Measurements from ENCODE around the gene PNCK.

The PNCK gene

GRCh38 chrX:153674219-153674851 is 722 bp upstream of the PNCK start:
- Histone ChIP-seq H4K20me1 (ENCODE audit: low read depth, low read length) (no peaks in the 10 kb centered on the region), H3K4me3 (ENCODE audit: insufficient read depth, low read length, poor library complexity, severe bottlenecking) (no peak overlapping the region), H3K27ac (ENCODE audit: low read depth, low read length) (no peak overlapping the region), H3K36me3 (ENCODE audit: low read length) (no peaks in the 10 kb centered on the region), H3K9me2 (replicated peaks; ENCODE audit: insufficient read depth, low read length) (no peaks in the 10 kb centered on the region), H3K27me3 (ENCODE audit: low read length) (no peaks in the 10 kb centered on the region), H3K9ac (ENCODE audit: low read length) (no peak overlapping the region), H3F3A (ENCODE audit: insufficient read depth) (no peaks in the 10 kb centered on the region), H3K79me2 (ENCODE audit: insufficient read depth, low read length) (no peaks in the 10 kb centered on the region), H3K4me2 (ENCODE audit: low read depth, low read length, poor library complexity, severe bottlenecking) (no peak overlapping the region), H2AFZ (ENCODE audit: low read depth, low read length, severe bottlenecking) (no peak overlapping the region), H3K9me3 (ENCODE audit: insufficient read depth, low read length) (no peaks in the 10 kb centered on the region)
- TF ChIP-seq CTCF (IDR thresholded peaks at IDR 0.05; ENCODE audit: insufficient read depth, low read length, poor library complexity, severe bottlenecking) (no peak), EZH2phosphoT487 (conservative IDR thresholded peaks at IDR 0.05; ENCODE audit: low read length) (no peak)

DNA sequence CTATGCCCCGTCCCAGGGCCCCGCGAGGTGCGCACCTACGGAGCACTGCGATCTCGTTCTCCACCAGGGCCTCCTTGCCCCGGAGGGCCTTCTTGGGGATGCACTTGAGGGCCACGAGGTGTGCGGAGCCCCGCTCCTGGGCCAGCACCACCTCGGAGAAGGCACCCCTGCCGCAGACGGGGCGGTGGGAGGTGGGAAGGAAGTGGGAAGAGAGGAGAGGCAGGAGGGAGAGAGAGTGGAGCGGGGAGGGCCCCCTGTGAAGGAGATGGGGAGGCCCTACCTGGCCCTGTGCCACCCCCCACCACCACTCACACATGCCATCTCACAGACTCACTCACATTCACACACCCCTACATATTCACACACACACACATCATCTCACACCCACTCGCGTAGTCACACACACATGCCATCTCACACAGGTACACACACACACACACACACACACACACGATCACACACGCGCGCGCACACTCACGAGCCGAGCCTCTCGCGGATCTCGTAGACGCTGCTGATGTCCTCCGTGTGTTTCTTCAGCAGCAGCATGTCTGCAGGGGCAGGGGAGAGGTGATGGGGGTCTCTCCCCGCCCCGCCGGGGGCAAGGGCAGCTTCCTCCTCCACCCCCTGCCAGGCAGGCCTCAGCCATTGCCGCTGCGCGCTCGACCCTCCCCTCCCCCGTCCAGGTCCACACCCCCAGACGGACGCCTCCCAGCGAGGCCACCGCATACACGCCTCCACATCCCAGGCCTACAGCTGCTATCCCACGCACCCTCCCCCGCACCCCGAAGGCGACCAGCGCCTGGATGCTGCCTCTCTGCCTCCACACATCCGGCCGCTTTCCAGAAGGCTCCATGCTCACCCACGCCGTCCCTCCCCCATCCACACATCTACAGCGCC is 834 bp downstream of the PNCK start:
- Histone ChIP-seq H3K4me3 (ENCODE audit: insufficient read depth, low read length, poor library complexity, severe bottlenecking) (no peak overlapping the region), H3K27ac (ENCODE audit: low read depth, low read length) (no peak overlapping the region), H3K79me2 (ENCODE audit: insufficient read depth, low read length) (no peaks in the 10 kb centered on the region), H3K9me2 (replicated peaks; ENCODE audit: insufficient read depth, low read length) (no peaks in the 10 kb centered on the region), H3K9me3 (ENCODE audit: insufficient read depth, low read length) (no peaks in the 10 kb centered on the region), H3K36me3 (ENCODE audit: low read length) (no peaks in the 10 kb centered on the region), H4K20me1 (ENCODE audit: low read depth, low read length) (no peaks in the 10 kb centered on the region), H2AFZ (ENCODE audit: low read depth, low read length, severe bottlenecking) (no peak overlapping the region), H3F3A (ENCODE audit: insufficient read depth) (no peaks in the 10 kb centered on the region), H3K27me3 (ENCODE audit: low read length) (no peaks in the 10 kb centered on the region), H3K4me2 (ENCODE audit: low read depth, low read length, poor library complexity, severe bottlenecking) (no peak overlapping the region), H3K9ac (ENCODE audit: low read length) (no peak overlapping the region)
- TF ChIP-seq CTCF (IDR thresholded peaks at IDR 0.05; ENCODE audit: insufficient read depth, low read length, poor library complexity, severe bottlenecking), result no peak
- no peak for TF ChIP-seq EZH2phosphoT487 (conservative IDR thresholded peaks at IDR 0.05; ENCODE audit: low read length)

GRCh38 chrX:153671589-153672530 is 1.8 kb downstream of the PNCK start:
- Histone ChIP-seq H3K9me3 (ENCODE audit: insufficient read depth, low read length) (no peaks in the 10 kb centered on the region), H3K79me2 (ENCODE audit: insufficient read depth, low read length) (no peaks in the 10 kb centered on the region), H4K20me1 (ENCODE audit: low read depth, low read length) (no peaks in the 10 kb centered on the region), H3K36me3 (ENCODE audit: low read length) (no peaks in the 10 kb centered on the region), H3F3A (ENCODE audit: insufficient read depth) (no peaks in the 10 kb centered on the region), H3K27me3 (ENCODE audit: low read length) (no peaks in the 10 kb centered on the region), H3K4me2 (ENCODE audit: low read depth, low read length, poor library complexity, severe bottlenecking) (no peak overlapping the region), H3K27ac (ENCODE audit: low read depth, low read length) (no peak overlapping the region), H3K9ac (ENCODE audit: low read length) (no peak overlapping the region), H2AFZ (ENCODE audit: low read depth, low read length, severe bottlenecking) (no peak overlapping the region), H3K9me2 (replicated peaks; ENCODE audit: insufficient read depth, low read length) (no peaks in the 10 kb centered on the region), H3K4me3 (ENCODE audit: insufficient read depth, low read length, poor library complexity, severe bottlenecking) (no peak overlapping the region)
- TF ChIP-seq CTCF (IDR thresholded peaks at IDR 0.05; ENCODE audit: insufficient read depth, low read length, poor library complexity, severe bottlenecking) (no peak), EZH2phosphoT487 (conservative IDR thresholded peaks at IDR 0.05; ENCODE audit: low read length) (no peak)

All from SU-DHL-6 (cell line).